A673 (cell line): ENCODE results near the gene FRMD1. TPM values are rescaled to one million over a fixed set of nuclear protein-coding genes. Genes with fewer than 3 reads are reported as not detected.

Source experiments
- BruUV-seq: library from RNA; stranded (reverse); fragments of 400-500 nt; replicated peaks from 2 replicates; lab custom pipeline; 2021; lab: Mats Ljungman, UMichigan
- CTCF ChIA-PET: fragments of 300-600 bp; sonication (Branson Sonifier 250); formaldehyde crosslinking; loops from one replicate; lab custom pipeline; 2022; ENCODE audit warnings: antibody characterized with exemption; lab: Charles Lee
- POLR2A ChIA-PET: fragments of 300-600 bp; sonication (Branson Sonifier 250); formaldehyde crosslinking; loops from one replicate; lab custom pipeline; 2022; ENCODE audit warnings: antibody characterized with exemption; ENCODE audit not compliant: low non-redundant PET; lab: Charles Lee
- DNase-seq: peaks from one replicate; pipeline ENCODE4 v3.0.0-alpha.2; 2015; ENCODE audit warnings: low spot score
- H3K27ac ChIP-seq: fragments of 200-600 bp; sonication (generic); 2 replicates; pipeline ENCODE4 v1.5.1; 2016; ENCODE audit warnings: mixed run types, low read depth, mild to moderate bottlenecking, mixed read lengths, antibody characterized with exemption, low read length; ENCODE audit not compliant: poor library complexity, severe bottlenecking
- H3K27me3 ChIP-seq: fragments of 200-600 bp; sonication (generic); replicated peaks from 2 replicates; pipeline ENCODE4 v1.6.1; 2017; ENCODE audit warnings: mixed run types, low read depth, mild to moderate bottlenecking, mixed read lengths, antibody characterized with exemption, low read length; ENCODE audit not compliant: insufficient read depth, poor library complexity
- H3K36me3 ChIP-seq: fragments of 200-600 bp; sonication (generic); 2 replicates; pipeline ENCODE4 v1.6.1; 2016; ENCODE audit warnings: mixed run types, mild to moderate bottlenecking, mixed read lengths, antibody characterized with exemption, low read length; ENCODE audit not compliant: insufficient read depth, poor library complexity, severe bottlenecking
- H3K4me1 ChIP-seq: fragments of 200-600 bp; sonication (generic); 2 replicates; pipeline ENCODE4 v1.6.1; 2017; ENCODE audit warnings: mixed run types, mild to moderate bottlenecking, mixed read lengths, antibody characterized with exemption, low read length; ENCODE audit not compliant: insufficient read depth, poor library complexity, severe bottlenecking
- H3K4me3 ChIP-seq: fragments of 200-600 bp; sonication (generic); 2 replicates; pipeline ENCODE4 v1.5.1; 2016; ENCODE audit warnings: low read depth, mixed run types, mild to moderate bottlenecking, mixed read lengths, low read length; ENCODE audit not compliant: poor library complexity, severe bottlenecking
- H3K9me3 ChIP-seq: fragments of 200-600 bp; sonication (generic); 2 replicates; pipeline ENCODE4 v1.6.1; 2016; ENCODE audit warnings: mixed run types, low read depth, mild to moderate bottlenecking, mixed read lengths, antibody characterized with exemption, low read length; ENCODE audit not compliant: poor library complexity, severe bottlenecking
- EZH2 ChIP-seq: fragments of 200-600 bp; sonication (generic); IDR thresholded peaks from 2 replicates; pipeline ENCODE4 v1.6.1; 2017; ENCODE audit warnings: borderline replicate concordance, low read depth, mild to moderate bottlenecking, mixed read lengths, antibody characterized with exemption, low read length; ENCODE audit not compliant: poor library complexity, severe bottlenecking
- intact Hi-C: fragments of 100-400 bp; cut with micrococcal nuclease; formaldehyde crosslinking; loops from one replicate; pipeline ENCODE4 v1.10.0; 2022; ENCODE audit not compliant: unreplicated experiment
- total RNA-seq: library from RNA; stranded (reverse); gene quantifications from 2 replicates; pipeline ENCODE4 v1.2.3, GENCODE V29; 2021
- TF ChIP-seq, protein P1 (sequence below): fragments of 300-800, 200-600 bp; sonication (generic); conservative IDR thresholded peaks from 2 replicates; pipeline ENCODE4 v1.5.1; 2017; ENCODE audit warnings: low read depth, mild to moderate bottlenecking, antibody characterized with exemption, low read length, moderate library complexity, mixed read lengths

Gene FRMD1
- total RNA-seq, 1 experiment from 2014 or later = not detected

DNA sequence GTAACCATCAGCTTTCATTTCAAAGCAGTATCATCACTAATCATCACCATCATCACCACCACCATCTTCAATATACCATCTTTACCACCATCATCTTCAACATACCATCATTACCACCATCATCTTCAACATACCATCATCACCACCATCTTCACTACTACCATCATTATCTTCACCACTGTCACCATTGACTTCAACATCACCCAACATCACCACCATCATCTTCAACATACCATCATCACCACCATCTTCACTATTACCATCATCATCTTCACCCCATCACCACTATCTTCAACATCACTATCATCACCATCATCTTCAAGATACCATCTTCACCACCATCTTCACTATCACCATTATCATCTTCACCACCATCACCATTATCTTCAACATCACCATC is 40.5 kb upstream of the FRMD1 start:
- DNase-seq = no peak
- no peak overlapping the region for H3K4me3 ChIP-seq
- BruUV-seq = no TSS peak
- no peaks in the 10 kb centered on the region for H3K9me3 ChIP-seq
- H3K27ac ChIP-seq = no peak overlapping the region
- H3K4me1 ChIP-seq = no peaks in the 10 kb centered on the region
- ChIA-PET POLR2A (no interaction called here), CTCF (no interaction called here)
- TF ChIP-seq, protein P1, sequence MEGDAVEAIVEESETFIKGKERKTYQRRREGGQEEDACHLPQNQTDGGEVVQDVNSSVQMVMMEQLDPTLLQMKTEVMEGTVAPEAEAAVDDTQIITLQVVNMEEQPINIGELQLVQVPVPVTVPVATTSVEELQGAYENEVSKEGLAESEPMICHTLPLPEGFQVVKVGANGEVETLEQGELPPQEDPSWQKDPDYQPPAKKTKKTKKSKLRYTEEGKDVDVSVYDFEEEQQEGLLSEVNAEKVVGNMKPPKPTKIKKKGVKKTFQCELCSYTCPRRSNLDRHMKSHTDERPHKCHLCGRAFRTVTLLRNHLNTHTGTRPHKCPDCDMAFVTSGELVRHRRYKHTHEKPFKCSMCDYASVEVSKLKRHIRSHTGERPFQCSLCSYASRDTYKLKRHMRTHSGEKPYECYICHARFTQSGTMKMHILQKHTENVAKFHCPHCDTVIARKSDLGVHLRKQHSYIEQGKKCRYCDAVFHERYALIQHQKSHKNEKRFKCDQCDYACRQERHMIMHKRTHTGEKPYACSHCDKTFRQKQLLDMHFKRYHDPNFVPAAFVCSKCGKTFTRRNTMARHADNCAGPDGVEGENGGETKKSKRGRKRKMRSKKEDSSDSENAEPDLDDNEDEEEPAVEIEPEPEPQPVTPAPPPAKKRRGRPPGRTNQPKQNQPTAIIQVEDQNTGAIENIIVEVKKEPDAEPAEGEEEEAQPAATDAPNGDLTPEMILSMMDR = no peak
- TF ChIP-seq EZH2 = no peak
- H3K27me3 ChIP-seq = no peaks in the 10 kb centered on the region
- intact Hi-C loops = no loop called here
- H3K36me3 ChIP-seq = no peaks in the 10 kb centered on the region

DNA sequence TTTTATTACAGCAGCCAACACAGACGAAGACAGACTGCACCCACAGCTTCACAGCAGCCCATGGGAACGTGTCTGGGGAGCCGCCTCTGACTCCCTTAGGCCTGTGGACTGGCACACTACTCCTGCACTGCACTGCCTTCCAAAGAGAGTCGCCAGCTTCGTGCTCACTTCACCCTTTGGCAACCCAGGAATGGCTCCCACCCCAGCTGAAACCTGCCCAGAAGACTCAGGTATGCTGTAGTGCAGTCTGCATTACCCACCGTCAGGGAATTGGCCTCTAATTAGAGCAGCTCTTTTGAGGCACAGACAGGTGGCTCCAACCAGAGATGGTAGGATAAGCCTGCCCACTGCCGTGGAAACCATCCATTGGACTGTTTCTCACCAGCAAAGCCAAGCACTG is 39.9 kb upstream of the FRMD1 start:
- DNase-seq = no peak
- intact Hi-C loops = no loop called here
- TF ChIP-seq, protein P1 = no peak
- TF ChIP-seq EZH2 = no peak
- POLR2A ChIA-PET = no interaction called here
- H3K27me3 ChIP-seq = no peaks in the 10 kb centered on the region
- H3K36me3 ChIP-seq = no peaks in the 10 kb centered on the region
- BruUV-seq = no TSS peak
- H3K4me3 ChIP-seq = no peak overlapping the region
- CTCF ChIA-PET = no interaction called here
- H3K27ac ChIP-seq = no peak overlapping the region
- no peaks in the 10 kb centered on the region for H3K9me3 ChIP-seq
- H3K4me1 ChIP-seq = no peaks in the 10 kb centered on the region

DNA sequence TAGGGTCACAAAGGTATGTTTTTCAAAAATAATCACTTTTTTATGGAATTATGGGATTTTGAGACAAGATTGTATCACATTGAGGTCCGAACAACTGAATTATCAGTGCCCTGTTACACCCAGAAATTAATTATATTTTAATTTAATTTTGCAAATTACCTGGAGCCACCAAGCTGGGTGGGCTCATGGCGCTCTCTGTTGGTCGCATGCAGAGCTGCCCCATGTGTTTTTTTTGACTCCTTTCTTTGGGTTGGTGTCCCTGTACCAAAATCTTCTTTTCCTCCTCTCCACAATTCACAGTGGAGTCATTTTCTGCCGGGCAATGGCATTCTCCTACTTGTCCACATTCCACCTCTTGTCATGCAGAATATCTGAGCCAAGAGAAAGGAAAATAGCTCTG is 38.9 kb upstream of the FRMD1 start:
- Histone ChIP-seq H3K4me1 (no peaks in the 10 kb centered on the region), H3K9me3 (no peaks in the 10 kb centered on the region), H3K4me3 (no peak overlapping the region), H3K36me3 (no peaks in the 10 kb centered on the region), H3K27me3 (no peaks in the 10 kb centered on the region), H3K27ac (no peak overlapping the region)
- CTCF ChIA-PET = no interaction called here
- BruUV-seq = no TSS peak
- no peak for DNase-seq
- POLR2A ChIA-PET = no interaction called here
- TF ChIP-seq, protein P1 = peak; percentile 48
- TF ChIP-seq EZH2 = no peak
- intact Hi-C loops = no loop called here
